OCI-LY7 (cell line): ENCODE measurements around the gene DTHD1. TPM values are rescaled to one million over a fixed set of nuclear protein-coding genes. Genes with fewer than 3 reads are reported as not detected.
A peak's percentile ranks its signal among the peaks of the same experiment; 100 is the strongest.

ENCODE experiments used
- BruUV-seq: library from RNA; stranded (reverse); fragments of 400-500 nt; replicated peaks from 2 replicates; lab custom pipeline; 2021; lab: Mats Ljungman, UMichigan
- CTCF ChIA-PET: fragments of 300-600 bp; sonication (Branson Sonifier 250); formaldehyde crosslinking; loops from one replicate; lab custom pipeline; 2022; ENCODE audit warnings: antibody characterized with exemption; ENCODE audit not compliant: unreplicated experiment; lab: Charles Lee
- POLR2A ChIA-PET: fragments of 300-600 bp; sonication (Branson Sonifier 250); formaldehyde crosslinking; loops from one replicate; lab custom pipeline; 2022; ENCODE audit warnings: antibody characterized with exemption; lab: Charles Lee
- DNase-seq: peaks from one replicate; pipeline ENCODE4 v3.0.0-alpha.2; 2015; ENCODE audit warnings: low spot score
- H2AFZ ChIP-seq: fragments of 200-600 bp; sonication (generic), shearing (Covaris generic); 2 replicates; pipeline ENCODE4 v1.6.1; 2014; ENCODE audit warnings: mild to moderate bottlenecking, antibody characterized with exemption, low read length, moderate library complexity
- H3K27ac ChIP-seq: fragments of 200-600 bp; sonication (generic); 2 replicates; pipeline ENCODE4 v1.5.1; 2014; ENCODE audit warnings: mixed run types, low read depth, mild to moderate bottlenecking, moderate library complexity, low read length, inconsistent platforms; ENCODE audit not compliant: poor library complexity, severe bottlenecking
- H3K36me3 ChIP-seq: fragments of 200-600 bp; sonication (generic); 2 replicates; pipeline ENCODE4 v1.6.1; 2014; ENCODE audit warnings: mild to moderate bottlenecking, antibody characterized with exemption, low read length, moderate library complexity, mixed read lengths; ENCODE audit not compliant: insufficient read depth
- H3K4me1 ChIP-seq: fragments of 200-600 bp; sonication (generic); 2 replicates; pipeline ENCODE4 v1.5.1; 2014; ENCODE audit warnings: mild to moderate bottlenecking, low read length; ENCODE audit not compliant: insufficient read depth, poor library complexity, severe bottlenecking
- H3K4me2 ChIP-seq: fragments of 200-600 bp; sonication (generic); 2 replicates; pipeline ENCODE4 v1.6.1; 2014; ENCODE audit warnings: mild to moderate bottlenecking, low read length
- H3K4me3 ChIP-seq: fragments of 200-600 bp; sonication (generic); 2 replicates; pipeline ENCODE4 v1.5.1; 2014; ENCODE audit warnings: mild to moderate bottlenecking, low read depth, low read length; ENCODE audit not compliant: poor library complexity, severe bottlenecking
- H3K79me2 ChIP-seq: fragments of 200-600 bp; sonication (generic); 2 replicates; pipeline ENCODE4 v1.6.1; 2016; ENCODE audit warnings: low read depth, mild to moderate bottlenecking, low read length, moderate library complexity, mixed read lengths; ENCODE audit not compliant: insufficient read depth
- H3K9me2 ChIP-seq: fragments of 200-600 bp; sonication (generic); 2 replicates; pipeline ENCODE4 v1.6.1; 2016; ENCODE audit warnings: mild to moderate bottlenecking, low read length, mixed read lengths; ENCODE audit not compliant: insufficient read depth
- H3K9me3 ChIP-seq: fragments of 200-600 bp; sonication (generic); 2 replicates; pipeline ENCODE4 v1.6.1; 2014; ENCODE audit warnings: mild to moderate bottlenecking, mixed run types, low read length, mixed read lengths
- H4K20me1 ChIP-seq: fragments of 200-600 bp; sonication (generic); 2 replicates; pipeline ENCODE4 v1.6.1; 2014; ENCODE audit warnings: mild to moderate bottlenecking, antibody characterized with exemption, low read length, moderate library complexity, mixed read lengths; ENCODE audit not compliant: insufficient read depth
- EZH2phosphoT487 ChIP-seq: fragments of 200-600 bp; sonication (generic); IDR thresholded peaks from 2 replicates; pipeline ENCODE4 v1.6.1; 2018; ENCODE audit warnings: low read depth, borderline replicate concordance, mild to moderate bottlenecking, mixed run types, antibody characterized with exemption, low read length, moderate library complexity, mixed read lengths
- intact Hi-C: fragments of 100-400 bp; cut with micrococcal nuclease; formaldehyde crosslinking; loops from one replicate; pipeline ENCODE4 v1.10.0; 2022; ENCODE audit not compliant: unreplicated experiment
- total RNA-seq, 2 experiments: library from RNA; depleted of rRNA in 1 of 2; stranded (reverse); fragments of >200 nt in 1 of 2; shearing (Covaris generic) in 1 of 2; gene quantifications; 2 replicates each; pipeline ENCODE4 v1.2.3, GENCODE V29; 2014 to 2022
- TF ChIP-seq, protein P1 (sequence below): fragments of 200-600 bp; sonication (generic); conservative IDR thresholded peaks from 2 replicates; pipeline ENCODE4 v1.5.1; 2014; ENCODE audit warnings: mild to moderate bottlenecking, antibody characterized with exemption, low read length, moderate library complexity, mixed read lengths

Gene DTHD1
- total RNA-seq, 2 experiments from 2014 or later, result not detected

GRCh38 chr4:36243355-36244256 lies 37.8 kb upstream of the DTHD1 start:
- H3K9me3 ChIP-seq, result no peaks in the 10 kb centered on the region
- DNase-seq, result no peak
- H3K79me2 ChIP-seq, result peaks cover 21% of the 10 kb centered on the region; the same call in 1 of the 2 replicates
- no TSS peak for BruUV-seq
- TF ChIP-seq, protein P1, sequence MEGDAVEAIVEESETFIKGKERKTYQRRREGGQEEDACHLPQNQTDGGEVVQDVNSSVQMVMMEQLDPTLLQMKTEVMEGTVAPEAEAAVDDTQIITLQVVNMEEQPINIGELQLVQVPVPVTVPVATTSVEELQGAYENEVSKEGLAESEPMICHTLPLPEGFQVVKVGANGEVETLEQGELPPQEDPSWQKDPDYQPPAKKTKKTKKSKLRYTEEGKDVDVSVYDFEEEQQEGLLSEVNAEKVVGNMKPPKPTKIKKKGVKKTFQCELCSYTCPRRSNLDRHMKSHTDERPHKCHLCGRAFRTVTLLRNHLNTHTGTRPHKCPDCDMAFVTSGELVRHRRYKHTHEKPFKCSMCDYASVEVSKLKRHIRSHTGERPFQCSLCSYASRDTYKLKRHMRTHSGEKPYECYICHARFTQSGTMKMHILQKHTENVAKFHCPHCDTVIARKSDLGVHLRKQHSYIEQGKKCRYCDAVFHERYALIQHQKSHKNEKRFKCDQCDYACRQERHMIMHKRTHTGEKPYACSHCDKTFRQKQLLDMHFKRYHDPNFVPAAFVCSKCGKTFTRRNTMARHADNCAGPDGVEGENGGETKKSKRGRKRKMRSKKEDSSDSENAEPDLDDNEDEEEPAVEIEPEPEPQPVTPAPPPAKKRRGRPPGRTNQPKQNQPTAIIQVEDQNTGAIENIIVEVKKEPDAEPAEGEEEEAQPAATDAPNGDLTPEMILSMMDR, result no peak
- no peak for TF ChIP-seq EZH2phosphoT487
- peak overlapping the region; percentile 74 for H3K4me3 ChIP-seq
- ChIA-PET POLR2A (interaction anchor here (0.6 to 4.1 kb wide), 15 partner anchors 8 to 157 kb away, joined by 3 to 40 read pairs (median 3); no protein-coding TSS in a partner anchor), CTCF (interaction anchor here (0.9 to 1.0 kb wide), 2 partner anchors 11 to 44 kb away, joined by 3 read pairs; no protein-coding TSS in a partner anchor)
- H4K20me1 ChIP-seq, result no peaks in the 10 kb centered on the region
- H3K4me1 ChIP-seq, result peaks cover 17% of the 10 kb centered on the region
- peak overlapping the region; percentile 69 for H3K4me2 ChIP-seq
- H2AFZ ChIP-seq, result peak overlapping the region; percentile 70; the same call in 1 of the 2 replicates
- H3K9me2 ChIP-seq, result no peaks in the 10 kb centered on the region
- H3K27ac ChIP-seq, result peak overlapping the region; percentile 55
- no peaks in the 10 kb centered on the region; the same call in 1 of the 2 replicates for H3K36me3 ChIP-seq
- intact Hi-C loops, result loop anchor here (1.0 kb wide), 1 partner anchor 12 kb away; no protein-coding TSS in a partner anchor

GRCh38 chr4:36244257-36245082 lies 36.9 kb upstream of the DTHD1 start, which contains the start of gene ARAP2:
Gene ARAP2, minus strand, starts transcription at chr4:36244514. Its CDS starts 15,028 bp downstream, at chr4:36229486.
- no peak for TF ChIP-seq EZH2phosphoT487
- TF ChIP-seq, protein P1, result no peak
- Histone ChIP-seq H3K4me3 (peak within 1 kb of the TSS; percentile 74), H3K36me3 (no peaks in the 10 kb centered on the region), H3K4me1 (peaks cover 17% of the 10 kb centered on the region), H3K79me2 (peaks cover 21% of the 10 kb centered on the region; the same call in 1 of the 2 replicates), H3K27ac (peak within 1 kb of the TSS; percentile 55), H3K9me3 (no peaks in the 10 kb centered on the region), H4K20me1 (no peaks in the 10 kb centered on the region), H3K4me2 (peak within 1 kb of the TSS; percentile 69), H2AFZ (peak within 1 kb of the TSS; percentile 70; the same call in 1 of the 2 replicates), H3K9me2 (no peaks in the 10 kb centered on the region)
- no TSS peak for BruUV-seq
- peak; percentile 73 for DNase-seq
- CTCF ChIA-PET, result interaction anchor here (0.5 to 0.9 kb wide), 2 partner anchors 42 to 45 kb away, joined by 3 read pairs; no protein-coding TSS in a partner anchor
- intact Hi-C loops, result loop anchor here (1.0 kb wide), 1 partner anchor 11 kb away; no protein-coding TSS in a partner anchor
- POLR2A ChIA-PET, result interaction anchor here (0.6 to 4.1 kb wide), 7 partner anchors 9 to 171 kb away, joined by 3 to 40 read pairs (median 3); no protein-coding TSS in a partner anchor
